SJCRH30 (cell line): ENCODE results near the gene NRP2. TPM values are rescaled to one million over a fixed set of nuclear protein-coding genes. Genes with fewer than 3 reads are reported as not detected.

Experiments used
- DNase-seq, 2 experiments: peaks; one replicate each; pipeline ENCODE4 v3.0.0-alpha.2; 2015 to 2020
- H3K27ac ChIP-seq: fragments of 250-450 bp; sonication (Bioruptor Pico); 2 replicates; pipeline ENCODE4 v1.5.1; 2020; ENCODE audit warnings: mild to moderate bottlenecking, moderate library complexity
- H3K27me3 ChIP-seq: fragments of 250-450 bp; sonication (Bioruptor Pico); 2 replicates; pipeline ENCODE4 v1.5.1; 2020; ENCODE audit warnings: mild to moderate bottlenecking, moderate library complexity
- H3K36me3 ChIP-seq: fragments of 250-450 bp; sonication (Bioruptor Pico); 2 replicates; pipeline ENCODE4 v1.5.1; 2020; ENCODE audit warnings: mild to moderate bottlenecking, moderate library complexity
- H3K4me1 ChIP-seq: fragments of 250-450 bp; sonication (Bioruptor Pico); 2 replicates; pipeline ENCODE4 v1.5.1; 2020; ENCODE audit warnings: mild to moderate bottlenecking, moderate library complexity
- H3K4me3 ChIP-seq: fragments of 250-450 bp; sonication (Bioruptor Pico); 2 replicates; pipeline ENCODE4 v1.5.1; 2020; ENCODE audit warnings: mild to moderate bottlenecking, moderate library complexity
- H3K9me3 ChIP-seq: fragments of 250-450 bp; sonication (Bioruptor Pico); replicated peaks from 2 replicates; pipeline ENCODE4 v1.5.1; 2020; ENCODE audit warnings: mild to moderate bottlenecking, moderate library complexity
- total RNA-seq: library from RNA; depleted of rRNA; stranded (reverse); fragments of >200 nt; shearing (Covaris generic); gene quantifications from 2 replicates; pipeline ENCODE4 v1.2.3, GENCODE V29; 2014

The NRP2 gene
- total RNA-seq, 1 experiment from 2014 or later, result 76.4 TPM

- Histone ChIP-seq H3K27me3 (no peaks in the 10 kb centered on the region), H3K36me3 (no peaks in the 10 kb centered on the region)
Measured at GRCh38 chr2:205688417-205689200, 6.3 kb downstream of the NRP2 start.

DNA sequence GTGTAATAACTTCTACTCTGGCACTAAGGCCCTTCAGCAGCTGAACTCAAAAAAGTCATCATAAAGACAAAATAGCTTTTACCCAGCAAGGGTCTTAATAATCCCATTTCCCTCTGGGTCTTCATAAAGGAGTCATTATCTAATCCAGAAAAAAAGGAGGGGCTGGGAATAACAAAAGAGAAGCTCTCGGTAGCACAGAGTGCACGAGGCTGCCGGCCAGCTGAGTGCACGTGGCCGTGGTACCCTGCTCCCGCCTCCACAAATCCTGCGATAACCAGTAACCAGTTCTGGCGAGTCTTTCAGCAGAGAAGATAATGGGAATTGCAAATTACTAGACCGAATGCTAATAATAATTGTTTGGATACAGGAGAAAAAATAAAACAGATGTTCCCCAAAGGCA lies 7.5 kb downstream of the NRP2 start:
- Histone ChIP-seq H3K36me3 (no peaks in the 10 kb centered on the region), H3K4me1 (peaks cover 11% of the 10 kb centered on the region), H3K9me3 (0 out of 2 replicates have a peak, but pooled peaks cover 3% of the 10 kb centered on the region), H3K27ac (no peak overlapping the region), H3K4me3 (no peak overlapping the region), H3K27me3 (no peaks in the 10 kb centered on the region)
- no peak for DNase-seq

More at GRCh38 chr2:205688417-205689200, 6.3 kb downstream of the NRP2 start:
- Histone ChIP-seq H3K4me3 (no peak overlapping the region), H3K9me3 (0 out of 2 replicates have a peak, but pooled peaks cover 3% of the 10 kb centered on the region), H3K4me1 (peaks cover 11% of the 10 kb centered on the region), H3K27ac (no peak overlapping the region)
- DNase-seq, result peak in 1 of 2 experiments; percentile 43

DNA sequence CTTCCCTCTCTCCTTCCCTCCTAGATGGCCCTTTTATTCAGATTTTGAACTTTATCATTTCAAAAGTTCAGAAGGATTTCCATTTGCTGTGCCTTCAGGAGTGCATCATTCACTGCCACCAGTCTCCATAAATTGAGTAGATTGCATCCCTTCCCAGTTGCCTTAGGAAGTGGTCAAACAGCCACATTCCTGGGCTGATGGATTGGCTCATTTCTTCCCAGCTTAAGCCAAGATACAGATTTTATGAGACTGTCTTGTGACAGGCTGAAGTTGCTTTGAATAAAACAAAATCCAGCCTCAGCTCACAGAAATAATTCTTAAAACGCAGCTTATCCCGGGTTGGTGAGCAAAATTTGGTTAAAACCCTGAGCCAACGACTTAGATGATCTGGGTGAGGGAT lies 9.8 kb downstream of the NRP2 start:
- Histone ChIP-seq H3K4me1 (peaks cover 11% of the 10 kb centered on the region), H3K9me3 (0 out of 2 replicates have a peak, but pooled peaks cover 3% of the 10 kb centered on the region), H3K36me3 (no peaks in the 10 kb centered on the region), H3K4me3 (no peak overlapping the region), H3K27me3 (no peaks in the 10 kb centered on the region), H3K27ac (no peak overlapping the region)
- no peak for DNase-seq

- H3K9me3 ChIP-seq, result 0 out of 2 replicates have a peak, but pooled peaks cover 3% of the 10 kb centered on the region
- no peak overlapping the region for H3K4me3 ChIP-seq
- no peak for DNase-seq
- H3K27ac ChIP-seq, result no peak overlapping the region
- no peaks in the 10 kb centered on the region for H3K27me3 ChIP-seq
- no peaks in the 10 kb centered on the region; the same call in 1 of the 2 replicates for H3K4me1 ChIP-seq
- peaks cover 7% of the 10 kb centered on the region; the same call in 1 of the 2 replicates for H3K36me3 ChIP-seq
Measured at GRCh38 chr2:205694256-205694655, 12.0 kb downstream of the NRP2 start.

GRCh38 chr2:205695460-205695991 lies 13.2 kb downstream of the NRP2 start:
- H3K27me3 ChIP-seq, result no peaks in the 10 kb centered on the region
- H3K27ac ChIP-seq, result no peak overlapping the region
- peaks cover 2% of the 10 kb centered on the region; the same call in 1 of the 2 replicates for H3K4me1 ChIP-seq
- H3K9me3 ChIP-seq, result no peaks in the 10 kb centered on the region
- peaks cover 7% of the 10 kb centered on the region; the same call in 1 of the 2 replicates for H3K36me3 ChIP-seq
- DNase-seq, result no peak
- no peak overlapping the region for H3K4me3 ChIP-seq

- no peaks in the 10 kb centered on the region for H3K9me3 ChIP-seq
- peaks cover 7% of the 10 kb centered on the region; the same call in 1 of the 2 replicates for H3K36me3 ChIP-seq
- no peak overlapping the region for H3K4me3 ChIP-seq
- peak in 1 of 2 experiments; percentile 37 for DNase-seq
- peaks cover 2% of the 10 kb centered on the region; the same call in 1 of the 2 replicates for H3K4me1 ChIP-seq
- H3K27ac ChIP-seq, result no peak overlapping the region
- H3K27me3 ChIP-seq, result no peaks in the 10 kb centered on the region
Measured at GRCh38 chr2:205696331-205696926, 14.1 kb downstream of the NRP2 start.

GRCh38 chr2:205696927-205697441 lies 14.7 kb downstream of the NRP2 start:
- Histone ChIP-seq H3K27ac (no peak overlapping the region), H3K4me3 (no peak overlapping the region), H3K9me3 (no peaks in the 10 kb centered on the region), H3K4me1 (peaks cover 2% of the 10 kb centered on the region; the same call in 1 of the 2 replicates), H3K36me3 (peaks cover 11% of the 10 kb centered on the region), H3K27me3 (no peaks in the 10 kb centered on the region)
- DNase-seq, result no peak

DNA sequence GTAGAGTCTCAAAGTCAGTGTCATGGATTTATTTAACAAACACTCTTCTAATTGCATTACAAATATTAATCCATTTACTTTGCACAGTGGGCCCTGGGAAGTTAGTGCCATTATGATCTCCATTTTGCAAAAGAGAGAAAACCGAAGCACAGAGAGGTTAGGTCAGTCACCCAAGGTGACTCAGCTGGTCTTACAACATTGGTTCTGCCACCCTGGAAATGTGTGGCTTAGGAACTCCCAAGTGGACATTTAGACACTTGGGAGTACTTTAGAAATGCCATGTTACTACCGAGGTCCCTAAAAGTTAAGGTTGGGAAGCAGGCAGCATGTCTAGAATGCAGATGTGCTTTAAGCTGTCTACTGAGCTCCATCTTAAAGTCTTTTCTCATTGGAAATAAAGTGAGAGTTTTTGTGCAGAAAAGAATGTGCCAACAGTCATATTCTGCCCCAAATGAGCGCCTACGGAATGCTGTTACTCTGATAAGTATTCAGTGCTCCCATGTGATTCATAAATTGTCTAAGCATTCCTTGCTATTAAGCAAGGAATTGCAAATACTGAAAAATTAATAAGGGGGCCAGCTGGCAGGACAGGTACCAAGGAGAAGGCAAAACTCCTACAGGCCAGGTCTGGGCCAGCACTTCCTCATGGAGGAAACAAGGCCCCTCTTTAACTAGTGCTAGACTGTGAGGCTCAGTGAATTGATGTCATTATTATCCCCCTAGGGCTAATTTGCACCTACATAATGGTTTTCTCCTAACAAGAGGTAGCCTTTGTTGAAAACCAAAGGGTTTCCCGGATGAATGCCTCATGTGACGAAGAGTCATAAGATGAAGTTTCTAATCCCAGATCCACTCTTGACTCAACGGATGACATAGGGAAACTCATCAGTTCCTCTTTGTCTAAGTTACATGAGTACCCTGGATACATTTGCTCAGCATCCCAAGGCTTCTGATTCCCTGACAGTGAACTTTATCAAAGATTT lies 16.3 kb downstream of the NRP2 start:
- Histone ChIP-seq H3K4me1 (peaks cover 2% of the 10 kb centered on the region; the same call in 1 of the 2 replicates), H3K27me3 (no peaks in the 10 kb centered on the region), H3K27ac (no peak overlapping the region), H3K4me3 (no peak overlapping the region), H3K9me3 (no peaks in the 10 kb centered on the region), H3K36me3 (peaks cover 11% of the 10 kb centered on the region)
- DNase-seq, result no peak

- DNase-seq, result no peak
- H3K27me3 ChIP-seq, result no peaks in the 10 kb centered on the region
- peaks cover 11% of the 10 kb centered on the region for H3K36me3 ChIP-seq
- H3K27ac ChIP-seq, result no peak overlapping the region
- H3K9me3 ChIP-seq, result no peaks in the 10 kb centered on the region
- peaks cover 10% of the 10 kb centered on the region for H3K4me1 ChIP-seq
- H3K4me3 ChIP-seq, result no peak overlapping the region
Measured at GRCh38 chr2:205699515-205700289, 17.4 kb downstream of the NRP2 start.

DNA sequence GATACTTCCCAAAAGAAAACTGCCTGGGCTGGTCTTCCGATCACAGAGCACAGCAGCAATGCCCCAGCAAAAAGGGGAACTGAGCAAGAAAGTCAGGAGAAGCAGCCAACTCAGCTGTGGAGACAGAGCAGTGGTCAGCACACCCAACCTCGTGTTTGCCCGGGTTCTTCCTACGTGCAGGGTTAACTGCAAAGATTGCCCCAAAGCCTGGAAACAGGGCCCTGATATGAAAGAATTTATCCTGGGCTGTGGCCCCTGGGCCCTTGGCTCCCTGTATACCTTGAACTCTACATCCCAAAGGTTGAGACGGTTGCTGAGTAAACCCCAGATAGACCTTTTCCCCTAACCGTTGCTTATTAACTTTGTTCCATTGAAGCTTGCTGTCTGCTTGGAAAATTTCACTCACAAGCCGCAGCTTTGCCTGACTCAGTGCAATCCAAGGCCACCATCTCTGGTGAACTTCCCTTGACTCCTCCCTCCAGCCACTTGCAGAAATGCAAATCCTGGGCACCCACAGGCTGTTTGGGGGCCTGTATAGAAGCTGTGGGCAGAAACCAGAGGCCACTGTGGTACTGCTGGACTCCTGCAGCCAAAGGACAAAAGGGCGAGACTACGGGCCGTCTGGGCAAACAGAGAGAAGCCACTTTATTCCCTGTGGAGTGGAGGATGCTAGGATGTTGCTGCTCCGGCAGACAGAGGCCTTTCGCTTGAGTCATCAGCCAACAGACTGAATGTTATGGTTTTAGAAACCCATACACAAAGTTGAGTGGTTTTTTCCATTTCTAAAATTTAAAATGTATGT lies 18.2 kb downstream of the NRP2 start:
- no peak overlapping the region for H3K27ac ChIP-seq

DNA sequence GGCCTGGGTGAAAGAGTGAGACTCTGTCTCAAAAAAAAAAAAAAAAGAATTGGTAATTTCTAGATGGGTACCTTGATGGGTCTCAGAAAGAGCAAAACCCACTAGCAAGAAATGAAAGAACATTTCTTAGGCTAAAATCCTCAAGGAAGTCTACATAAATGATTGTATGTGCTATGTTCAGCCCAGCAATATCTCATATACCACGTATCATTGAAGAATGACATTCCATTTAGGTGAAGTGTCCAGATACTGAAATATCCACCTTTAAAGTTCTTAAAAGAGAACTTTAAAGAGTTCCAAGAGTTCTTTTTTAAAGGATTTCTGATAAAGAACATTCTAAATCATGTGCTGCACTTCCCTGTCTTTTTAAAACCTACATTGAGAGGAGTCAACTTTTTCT lies 19.2 kb downstream of the NRP2 start:
- H3K4me1 ChIP-seq, result peaks cover 16% of the 10 kb centered on the region
- H3K27ac ChIP-seq, result no peak overlapping the region
- no peak for DNase-seq

More for the DNA sequence above, 18.2 kb downstream of the NRP2 start:
- peak in 1 of 2 experiments; percentile 29 for DNase-seq
- no peaks in the 10 kb centered on the region for H3K27me3 ChIP-seq
- H3K9me3 ChIP-seq, result no peaks in the 10 kb centered on the region
- H3K36me3 ChIP-seq, result peaks cover 11% of the 10 kb centered on the region
- H3K4me3 ChIP-seq, result no peak overlapping the region
- peaks cover 10% of the 10 kb centered on the region for H3K4me1 ChIP-seq

GRCh38 chr2:205702576-205702975 lies 20.3 kb downstream of the NRP2 start:
- H3K4me1 ChIP-seq, result peaks cover 26% of the 10 kb centered on the region
- H3K27me3 ChIP-seq, result no peaks in the 10 kb centered on the region
- no peak overlapping the region for H3K4me3 ChIP-seq
- H3K27ac ChIP-seq, result no peak overlapping the region
- no peaks in the 10 kb centered on the region for H3K9me3 ChIP-seq
- DNase-seq, result no peak
- H3K36me3 ChIP-seq, result peaks cover 11% of the 10 kb centered on the region

More for the DNA sequence above, 19.2 kb downstream of the NRP2 start:
- Histone ChIP-seq H3K27me3 (no peaks in the 10 kb centered on the region), H3K4me3 (no peak overlapping the region), H3K36me3 (peaks cover 11% of the 10 kb centered on the region), H3K9me3 (no peaks in the 10 kb centered on the region)
